ENCODE results near the gene ITGA11. TPM values are rescaled to one million over a fixed set of nuclear protein-coding genes. Genes with fewer than 3 reads are reported as not detected.

ITGA11 gene
- total RNA-seq, 1 donor from 2014 or later = 0.53 TPM

DNA sequence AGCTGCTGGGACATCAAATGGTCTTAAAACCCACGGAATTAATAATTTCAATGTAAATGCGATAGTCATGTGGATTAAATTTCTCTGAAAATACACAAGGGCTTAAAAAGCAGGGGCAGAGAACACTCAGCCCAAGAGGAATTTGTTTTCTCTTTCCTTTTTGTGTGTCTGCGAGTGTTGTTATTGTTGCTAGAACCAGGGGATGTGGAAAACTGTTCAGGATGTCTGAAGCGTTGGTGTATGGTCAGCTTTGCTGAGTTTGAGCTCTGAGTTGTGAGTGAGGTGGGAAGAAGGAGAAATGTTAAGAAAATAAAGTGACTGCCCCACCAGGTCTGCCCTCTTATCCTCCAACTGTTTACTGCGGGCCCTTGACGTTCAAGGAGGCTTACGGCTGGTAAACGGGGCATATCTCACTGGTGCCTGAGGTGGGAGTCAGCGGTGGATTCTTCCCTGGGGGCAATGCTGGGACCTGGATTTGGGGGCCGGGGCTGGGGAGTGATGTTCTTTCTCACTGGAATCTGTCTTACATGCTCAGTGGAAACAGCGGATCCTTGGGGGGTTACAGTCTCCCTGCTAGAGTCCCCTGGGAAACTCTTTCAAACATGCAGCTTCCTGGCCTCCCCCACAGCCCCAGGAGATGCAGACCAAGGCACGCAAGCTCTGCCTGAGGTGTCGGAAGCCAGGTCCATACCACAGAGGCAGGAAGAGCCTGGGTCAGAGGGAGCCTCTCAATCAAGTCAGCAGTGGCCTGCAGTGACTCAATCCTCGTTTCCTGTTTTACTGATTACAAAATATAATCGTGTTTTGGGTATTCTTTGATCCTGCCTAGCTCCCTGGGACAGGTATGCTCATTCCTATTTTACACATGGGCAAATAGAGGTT, 41.8 kb downstream of the ITGA11 start:
- TF ChIP-seq, protein P1, sequence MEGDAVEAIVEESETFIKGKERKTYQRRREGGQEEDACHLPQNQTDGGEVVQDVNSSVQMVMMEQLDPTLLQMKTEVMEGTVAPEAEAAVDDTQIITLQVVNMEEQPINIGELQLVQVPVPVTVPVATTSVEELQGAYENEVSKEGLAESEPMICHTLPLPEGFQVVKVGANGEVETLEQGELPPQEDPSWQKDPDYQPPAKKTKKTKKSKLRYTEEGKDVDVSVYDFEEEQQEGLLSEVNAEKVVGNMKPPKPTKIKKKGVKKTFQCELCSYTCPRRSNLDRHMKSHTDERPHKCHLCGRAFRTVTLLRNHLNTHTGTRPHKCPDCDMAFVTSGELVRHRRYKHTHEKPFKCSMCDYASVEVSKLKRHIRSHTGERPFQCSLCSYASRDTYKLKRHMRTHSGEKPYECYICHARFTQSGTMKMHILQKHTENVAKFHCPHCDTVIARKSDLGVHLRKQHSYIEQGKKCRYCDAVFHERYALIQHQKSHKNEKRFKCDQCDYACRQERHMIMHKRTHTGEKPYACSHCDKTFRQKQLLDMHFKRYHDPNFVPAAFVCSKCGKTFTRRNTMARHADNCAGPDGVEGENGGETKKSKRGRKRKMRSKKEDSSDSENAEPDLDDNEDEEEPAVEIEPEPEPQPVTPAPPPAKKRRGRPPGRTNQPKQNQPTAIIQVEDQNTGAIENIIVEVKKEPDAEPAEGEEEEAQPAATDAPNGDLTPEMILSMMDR (IDR thresholded peaks at IDR 0.05; ENCODE audit: insufficient read depth, low read length, severe bottlenecking) = no peak
- peak; percentile 60 for DNase-seq (ENCODE audit: low read depth)
- no peak overlapping the region for H3K4me3 ChIP-seq (ENCODE audit: low read depth, low read length)
- peaks cover 4% of the 10 kb centered on the region for H3K27me3 ChIP-seq (ENCODE audit: control insufficient read depth, insufficient read depth, low read length)
- no peak for FAIRE-seq
- H3K36me3 ChIP-seq (ENCODE audit: control insufficient read depth, insufficient read depth, low read length) = no peaks in the 10 kb centered on the region

DNA sequence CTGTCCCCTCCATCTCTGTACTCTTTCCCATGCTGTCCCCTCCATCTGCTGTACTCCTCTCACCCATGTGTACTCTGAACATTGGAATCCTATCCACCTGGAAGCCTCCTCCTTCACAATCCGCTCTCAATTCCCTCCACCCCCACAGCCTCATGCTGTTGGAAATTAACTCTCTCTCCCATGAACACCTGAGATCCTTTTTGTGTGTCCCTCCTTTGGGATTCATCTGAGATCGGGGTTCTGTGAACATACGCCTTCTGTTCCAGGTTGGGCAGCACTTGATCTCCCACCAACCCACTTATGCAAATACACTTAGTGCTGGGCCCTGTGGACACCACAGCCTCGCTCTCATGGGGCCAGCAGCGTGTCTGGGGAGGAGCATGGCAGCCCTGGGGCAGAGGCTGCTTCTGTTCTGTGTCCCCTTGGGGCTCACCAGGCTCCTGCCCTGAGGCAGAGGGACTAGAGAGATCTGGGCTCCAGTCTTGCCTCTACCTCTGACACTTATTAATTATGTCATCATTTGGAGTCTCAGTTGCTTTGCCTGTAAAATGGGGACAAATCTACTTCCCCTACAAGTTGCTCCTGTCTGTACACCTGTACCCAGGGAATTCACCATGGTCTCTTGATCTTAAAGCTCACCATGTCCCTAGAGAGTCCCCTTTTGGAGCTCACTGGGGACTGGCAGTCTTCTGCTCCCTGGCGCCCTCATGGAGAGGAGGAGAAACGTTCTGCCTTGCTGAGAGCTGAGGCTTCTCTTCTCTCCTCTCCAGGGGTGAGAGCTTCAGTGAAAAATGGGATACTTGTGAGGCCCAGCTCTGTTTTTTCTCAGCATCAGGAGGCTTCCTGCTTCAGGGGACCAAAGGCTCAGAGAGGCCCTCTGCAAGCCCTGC, 42.7 kb downstream of the ITGA11 start:
- FAIRE-seq (no peak), DNase-seq (ENCODE audit: low read depth) (no peak)
- Histone ChIP-seq H3K4me3 (ENCODE audit: low read depth, low read length) (no peak overlapping the region), H3K36me3 (ENCODE audit: control insufficient read depth, insufficient read depth, low read length) (no peaks in the 10 kb centered on the region), H3K27me3 (ENCODE audit: control insufficient read depth, insufficient read depth, low read length) (peaks cover 4% of the 10 kb centered on the region)
- TF ChIP-seq, protein P1 (IDR thresholded peaks at IDR 0.05; ENCODE audit: insufficient read depth, low read length, severe bottlenecking) = no peak

DNA sequence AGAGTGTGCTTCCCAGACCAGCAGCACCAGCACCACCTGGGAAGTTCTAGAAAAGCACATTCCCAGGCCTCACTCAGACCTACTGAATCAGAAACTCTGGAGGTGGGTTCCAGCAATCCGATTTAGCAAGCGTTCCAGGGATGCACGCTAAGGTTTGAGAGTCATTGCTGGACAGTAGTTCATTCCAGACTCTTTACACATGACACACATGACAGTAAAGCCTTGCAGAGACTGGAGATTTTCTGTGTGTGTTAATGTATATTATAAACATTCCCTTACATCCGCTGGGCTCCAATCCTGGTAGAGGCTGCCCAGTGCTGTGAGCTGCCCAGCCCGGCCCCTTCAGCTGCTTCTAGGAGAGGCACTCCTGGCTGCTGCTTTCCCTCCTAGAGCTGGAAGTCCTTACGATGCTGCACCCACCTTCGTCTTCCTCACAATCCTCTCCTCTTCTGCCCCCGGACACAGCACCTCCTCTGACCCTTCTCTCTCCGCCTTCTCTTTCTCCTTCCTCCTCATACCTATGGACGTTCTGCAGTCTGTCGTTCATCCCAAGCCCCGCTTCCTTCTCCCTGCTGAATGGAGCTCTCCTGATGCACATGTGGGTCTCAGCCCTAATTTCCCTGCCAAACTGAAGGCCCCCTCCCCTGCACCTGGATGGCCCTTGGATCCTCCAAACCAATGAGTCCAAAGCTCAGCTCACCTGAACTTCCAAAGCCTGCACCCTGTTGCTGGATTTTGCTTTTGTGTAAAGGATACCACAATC, 44.4 kb downstream of the ITGA11 start:
- H3K36me3 ChIP-seq (ENCODE audit: control insufficient read depth, insufficient read depth, low read length) = no peaks in the 10 kb centered on the region
- H3K27me3 ChIP-seq (ENCODE audit: control insufficient read depth, insufficient read depth, low read length) = peaks cover 4% of the 10 kb centered on the region
- no peak overlapping the region for H3K4me3 ChIP-seq (ENCODE audit: low read depth, low read length)
- no peak for DNase-seq (ENCODE audit: low read depth)
- no peak for FAIRE-seq
- TF ChIP-seq, protein P1 (IDR thresholded peaks at IDR 0.05; ENCODE audit: insufficient read depth, low read length, severe bottlenecking) = no peak

DNA sequence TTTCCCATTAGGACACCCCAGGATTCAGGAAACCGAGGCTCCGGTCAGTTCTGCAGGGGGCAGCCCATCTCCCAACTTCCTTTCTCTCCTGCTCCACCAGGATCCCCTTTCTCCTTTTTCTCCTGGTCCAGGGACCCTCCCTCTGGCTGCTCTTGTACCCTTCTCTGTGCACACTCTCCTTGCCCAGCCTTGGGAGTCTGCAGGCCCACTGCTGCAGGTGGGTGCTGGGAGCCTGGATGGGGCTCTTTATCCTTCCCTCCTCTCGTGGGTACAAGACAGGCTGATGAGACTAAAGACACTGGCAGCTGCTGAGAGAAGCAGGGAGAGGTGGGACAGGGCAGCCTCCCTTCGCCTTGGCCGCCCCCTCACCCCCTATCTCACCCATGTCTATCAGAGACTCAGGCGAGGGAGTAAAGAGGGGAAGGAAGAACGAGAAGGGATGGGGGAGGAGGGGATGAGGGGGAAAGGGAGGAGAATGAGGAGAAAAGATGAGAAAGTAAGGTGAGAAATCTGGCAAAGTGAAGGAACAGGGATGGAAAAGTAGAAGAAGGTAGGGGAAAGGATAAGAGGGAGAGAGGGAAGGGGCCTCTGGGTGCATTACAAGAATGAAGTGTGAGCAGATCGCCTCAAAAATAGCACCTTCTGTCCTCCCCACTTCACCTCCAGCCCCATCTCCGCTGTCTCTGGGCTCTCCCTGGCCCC, 45.2 kb downstream of the ITGA11 start:
- TF ChIP-seq, protein P1 (IDR thresholded peaks at IDR 0.05; ENCODE audit: insufficient read depth, low read length, severe bottlenecking) = no peak
- H3K36me3 ChIP-seq (ENCODE audit: control insufficient read depth, insufficient read depth, low read length) = no peaks in the 10 kb centered on the region
- no peak for DNase-seq (ENCODE audit: low read depth)
- no peak for FAIRE-seq
- H3K4me3 ChIP-seq (ENCODE audit: low read depth, low read length) = no peak overlapping the region
- H3K27me3 ChIP-seq (ENCODE audit: control insufficient read depth, insufficient read depth, low read length) = peaks cover 4% of the 10 kb centered on the region
